HepG2 (cell line): ENCODE data around the gene MRFAP1L1. TPM values are rescaled to one million over a fixed set of nuclear protein-coding genes. Genes with fewer than 3 reads are reported as not detected.

ENCODE experiments used
- ADNP ChIP-seq: sonication (generic); formaldehyde crosslinking; IDR thresholded peaks from 2 replicates; pipeline ENCODE4 v1.4.0; 2020; ENCODE audit warnings: missing genetic modification reagents
- DPF2 ChIP-seq: sonication (generic); formaldehyde crosslinking; IDR thresholded peaks from 2 replicates; pipeline ENCODE4 v1.4.0; 2020; ENCODE audit warnings: mild to moderate bottlenecking, low read depth, missing genetic modification reagents, borderline replicate concordance
- DR1 ChIP-seq: sonication (generic); formaldehyde crosslinking; IDR thresholded peaks from 2 replicates; pipeline ENCODE4 v1.8.0; 2021; ENCODE audit warnings: mild to moderate bottlenecking, missing genetic modification reagents, inconsistent platforms
- EHMT2 ChIP-seq: fragments of 200-600 bp; sonication (generic); IDR thresholded peaks from 2 replicates; pipeline ENCODE4 v1.7.0; 2017; ENCODE audit warnings: antibody characterized with exemption, low read depth, low read length, borderline replicate concordance
- FOXA1 ChIP-seq, 2 experiments: fragments of 450-650 bp in 1 of 2; sonication (generic) in 1 of 2; formaldehyde crosslinking in 1 of 2; IDR thresholded peaks; 2 replicates each; pipeline versions ENCODE4 v1.4.0 to v1.6.1; 2016 to 2020; ENCODE audit warnings: missing genetic modification reagents in 1 of 2
- FOXK1 ChIP-seq: sonication (generic); formaldehyde crosslinking; IDR thresholded peaks from 2 replicates; pipeline ENCODE4 v1.4.0; 2020; ENCODE audit warnings: low read depth, missing genetic modification reagents, borderline replicate concordance
- GATA4 ChIP-seq: sonication (generic); IDR thresholded peaks from 2 replicates; pipeline ENCODE4 v1.6.1; 2016; ENCODE audit warnings: antibody characterized with exemption, low read depth, borderline replicate concordance
- HMG20B ChIP-seq: conservative IDR thresholded peaks from 2 replicates; pipeline ENCODE4 v1.6.1; 2016; ENCODE audit warnings: missing genetic modification reagents, missing compliant biosample characterization
- KDM5B ChIP-seq: sonication (generic); formaldehyde crosslinking; IDR thresholded peaks from 2 replicates; pipeline ENCODE4 v1.4.0; 2020; ENCODE audit warnings: missing genetic modification reagents, mild to moderate bottlenecking, borderline replicate concordance
- MAFK ChIP-seq, 2 experiments: IDR thresholded peaks in 1 of 2; conservative IDR thresholded peaks in 1 of 2; 2 replicates each; pipeline ENCODE4 v1.6.1; 2011; ENCODE audit warnings: improper control_type of control experiment in 2 of 2, low read length in 2 of 2
- NKX3-1 ChIP-seq: sonication (generic); formaldehyde crosslinking; IDR thresholded peaks from 2 replicates; pipeline ENCODE4 v1.5.0; 2020; ENCODE audit warnings: missing genetic modification reagents
- SNAPC2 ChIP-seq: sonication (generic); formaldehyde crosslinking; IDR thresholded peaks from 2 replicates; pipeline ENCODE4 v1.8.1; 2022; ENCODE audit warnings: mild to moderate bottlenecking, missing genetic modification reagents
- SOX13 ChIP-seq, 3 experiments: fragments of 450-650 bp in 1 of 3; sonication (generic) in 1 of 3; formaldehyde crosslinking in 1 of 3; IDR thresholded peaks in 2 of 3; conservative IDR thresholded peaks in 1 of 3; 2 replicates each; pipeline versions ENCODE4 v1.5.0 to v1.6.1; 2016 to 2020; ENCODE audit warnings: antibody characterized with exemption in 1 of 3, mild to moderate bottlenecking in 1 of 3, missing compliant biosample characterization in 1 of 3, missing genetic modification reagents in 1 of 3, moderate library complexity in 1 of 3
- ZNF333 ChIP-seq: sonication (generic); formaldehyde crosslinking; IDR thresholded peaks from 2 replicates; pipeline ENCODE4 v1.4.0; 2020; ENCODE audit warnings: mild to moderate bottlenecking, missing genetic modification reagents, borderline replicate concordance
- ZNF557 ChIP-seq: sonication (generic); formaldehyde crosslinking; IDR thresholded peaks from 2 replicates; pipeline ENCODE4 v1.4.0; 2020; ENCODE audit warnings: missing genetic modification reagents
- ZNF564 ChIP-seq: sonication (generic); formaldehyde crosslinking; IDR thresholded peaks from 2 replicates; pipeline ENCODE4 v1.8.1; 2023; ENCODE audit warnings: mild to moderate bottlenecking, missing genetic modification reagents
- ZNF710 ChIP-seq: sonication (generic); formaldehyde crosslinking; IDR thresholded peaks from 2 replicates; pipeline ENCODE4 v1.5.0; 2020; ENCODE audit warnings: mild to moderate bottlenecking, missing genetic modification reagents, borderline replicate concordance
- ZSCAN12 ChIP-seq: sonication (generic); formaldehyde crosslinking; IDR thresholded peaks from 2 replicates; pipeline ENCODE4 v1.9.0; 2021; ENCODE audit warnings: mild to moderate bottlenecking, missing genetic modification reagents
- ZSCAN21 ChIP-seq: sonication (generic); formaldehyde crosslinking; IDR thresholded peaks from 2 replicates; pipeline ENCODE4 v1.8.0; 2022; ENCODE audit warnings: mild to moderate bottlenecking, missing genetic modification reagents, moderate library complexity, borderline replicate concordance
- ZSCAN9 ChIP-seq: IDR thresholded peaks from 2 replicates; pipeline ENCODE4 v1.6.1; 2016; ENCODE audit warnings: borderline replicate concordance
- polyA plus RNA-seq, 8 experiments: library from polyadenylated mRNA; depleted of rRNA in 3 of 8; stranded (reverse) in 7 of 8; unstranded in 1 of 8; fragments of >200 nt; fragmentation: Illumina TruSeq in 4 of 8; extraction: Trizol in 4 of 8; gene quantifications; 2 replicates each; pipeline versions ENCODE4 v1.2.1 to v1.2.3, GENCODE V29; 2011 to 2016; ENCODE audit warnings: low read depth in 4 of 8, missing spikeins in 1 of 8, mixed read lengths in 1 of 8; ENCODE audit not compliant: insufficient read depth in 1 of 8
- total RNA-seq, 5 experiments: library from RNA; depleted of rRNA; stranded (reverse); fragments of >200 nt; fragmentation: Illumina TruSeq; extraction: Trizol; gene quantifications; 2 replicates each; pipeline ENCODE4 v1.2.3, GENCODE V29; 2016; ENCODE audit warnings: low read depth in 1 of 5
- TF ChIP-seq, protein P1 (sequence below): sonication (generic); formaldehyde crosslinking; IDR thresholded peaks from 2 replicates; pipeline ENCODE4 v1.4.0; 2020; ENCODE audit warnings: mild to moderate bottlenecking, missing genetic modification reagents
- TF ChIP-seq, protein P2 (sequence below): sonication (generic); formaldehyde crosslinking; IDR thresholded peaks from 2 replicates; pipeline ENCODE4 v1.5.0; 2020; ENCODE audit warnings: missing genetic modification reagents, mild to moderate bottlenecking, borderline replicate concordance
- TF ChIP-seq, protein P3 (sequence below): sonication (generic); formaldehyde crosslinking; IDR thresholded peaks from 2 replicates; pipeline ENCODE4 v1.9.0; 2022; ENCODE audit warnings: missing genetic modification reagents, mild to moderate bottlenecking, borderline replicate concordance

Gene MRFAP1L1
- total and polyA plus RNA-seq, 2 of the 13 experiments (the other 11 are each of a cell fraction or from before 2014, with no cell fraction given): 44.8 to 76.6 TPM

GRCh38 chr4:6753103-6753560 is 43.5 kb upstream of the MRFAP1L1 start (continued):
- TF ChIP-seq KDM5B (CRISPR knock-in tag) (peak; percentile 91; the same call in 1 of the 2 replicates), EHMT2 (no peak), NKX3-1 (CRISPR knock-in tag) (peak; percentile 65; the same call in 1 of the 2 replicates), DR1 (CRISPR knock-in tag) (peak; percentile 80), FOXA1 (IDR thresholded peaks at IDR 0.05) (no peak), FOXA1 (CRISPR knock-in tag; IDR thresholded peaks at IDR 0.05) (0 out of 2 replicates have a peak, but pooled peaks have one; percentile 39), ZNF564 (CRISPR knock-in tag) (0 out of 2 replicates have a peak, but pooled peaks have one; percentile 30), ZNF710 (peak; percentile 87), GATA4 (0 out of 2 replicates have a peak, but pooled peaks have one; percentile 61), SNAPC2 (CRISPR knock-in tag) (peak; percentile 44; the same call in 1 of the 2 replicates), ZSCAN9 (CRISPR knock-in tag) (peak; percentile 75; the same call in 1 of the 2 replicates), ZSCAN21 (CRISPR knock-in tag) (0 out of 2 replicates have a peak, but pooled peaks have one; percentile 41), ZNF333 (CRISPR knock-in tag) (0 out of 2 replicates have a peak, but pooled peaks have one; percentile 46), ZNF557 (peak; percentile 83; the same call in 1 of the 2 replicates), HMG20B (CRISPR knock-in tag) (0 out of 2 replicates have a peak, but pooled peaks have one; percentile 14), MAFK (conservative IDR thresholded peaks at IDR 0.05 in 1 of 2, IDR thresholded peaks at IDR 0.05 in 1 of 2; ENCODE audit: low read length in 2 of 2) (no peak), FOXK1 (CRISPR knock-in tag) (peak; percentile 33; the same call in 1 of the 2 replicates), DPF2 (no peak; the same call in 1 of the 2 replicates), ADNP (CRISPR knock-in tag) (0 out of 2 replicates have a peak, but pooled peaks have one; percentile 14), SOX13 (IDR thresholded peaks at IDR 0.05) (no peak), SOX13 (CRISPR knock-in tag; conservative IDR thresholded peaks at IDR 0.05 in 1 of 2, IDR thresholded peaks at IDR 0.05 in 1 of 2) (peak in 1 of 2 experiments; percentile 69; a peak in 2 of 4 replicates), ZSCAN12 (no peak)
- TF ChIP-seq, protein P1, sequence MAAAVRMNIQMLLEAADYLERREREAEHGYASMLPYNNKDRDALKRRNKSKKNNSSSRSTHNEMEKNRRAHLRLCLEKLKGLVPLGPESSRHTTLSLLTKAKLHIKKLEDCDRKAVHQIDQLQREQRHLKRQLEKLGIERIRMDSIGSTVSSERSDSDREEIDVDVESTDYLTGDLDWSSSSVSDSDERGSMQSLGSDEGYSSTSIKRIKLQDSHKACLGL: peak; percentile 59; the same call in 1 of the 2 replicates
- TF ChIP-seq, protein P2, sequence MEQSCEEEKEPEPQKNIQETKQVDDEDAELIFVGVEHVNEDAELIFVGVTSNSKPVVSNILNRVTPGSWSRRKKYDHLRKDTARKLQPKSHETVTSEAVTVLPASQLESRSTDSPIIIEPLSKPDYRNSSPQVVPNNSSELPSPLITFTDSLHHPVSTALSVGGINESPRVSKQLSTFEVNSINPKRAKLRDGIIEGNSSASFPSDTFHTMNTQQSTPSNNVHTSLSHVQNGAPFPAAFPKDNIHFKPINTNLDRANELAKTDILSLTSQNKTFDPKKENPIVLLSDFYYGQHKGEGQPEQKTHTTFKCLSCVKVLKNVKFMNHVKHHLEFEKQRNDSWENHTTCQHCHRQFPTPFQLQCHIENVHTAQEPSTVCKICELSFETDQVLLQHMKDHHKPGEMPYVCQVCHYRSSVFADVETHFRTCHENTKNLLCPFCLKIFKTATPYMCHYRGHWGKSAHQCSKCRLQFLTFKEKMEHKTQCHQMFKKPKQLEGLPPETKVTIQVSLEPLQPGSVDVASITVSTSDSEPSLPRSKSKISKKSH: peak; percentile 83; the same call in 1 of the 2 replicates
- TF ChIP-seq, protein P3, sequence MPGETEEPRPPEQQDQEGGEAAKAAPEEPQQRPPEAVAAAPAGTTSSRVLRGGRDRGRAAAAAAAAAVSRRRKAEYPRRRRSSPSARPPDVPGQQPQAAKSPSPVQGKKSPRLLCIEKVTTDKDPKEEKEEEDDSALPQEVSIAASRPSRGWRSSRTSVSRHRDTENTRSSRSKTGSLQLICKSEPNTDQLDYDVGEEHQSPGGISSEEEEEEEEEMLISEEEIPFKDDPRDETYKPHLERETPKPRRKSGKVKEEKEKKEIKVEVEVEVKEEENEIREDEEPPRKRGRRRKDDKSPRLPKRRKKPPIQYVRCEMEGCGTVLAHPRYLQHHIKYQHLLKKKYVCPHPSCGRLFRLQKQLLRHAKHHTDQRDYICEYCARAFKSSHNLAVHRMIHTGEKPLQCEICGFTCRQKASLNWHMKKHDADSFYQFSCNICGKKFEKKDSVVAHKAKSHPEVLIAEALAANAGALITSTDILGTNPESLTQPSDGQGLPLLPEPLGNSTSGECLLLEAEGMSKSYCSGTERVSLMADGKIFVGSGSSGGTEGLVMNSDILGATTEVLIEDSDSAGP (CRISPR knock-in tag): peak; percentile 71; the same call in 1 of the 2 replicates
